Mucosa of gallbladder (tissue), 1 donor: ENCODE data around the gene ANKS4B. TPM values are rescaled to one million over a fixed set of nuclear protein-coding genes. Genes with fewer than 3 reads are reported as not detected.
"Not testable (repeated sequence)": the region's sequence is repeated elsewhere in the genome, so short reads cannot be mapped to it uniquely, and the experiment has no call there.

ENCODE experiments used
- DNase-seq: peaks from one replicate; pipeline ENCODE4 v3.0.0-alpha.2; 2020; ENCODE audit warnings: low spot score
- total RNA-seq: library from RNA; stranded (reverse); gene quantifications from one replicate; pipeline ENCODE4 v1.2.1, GENCODE V29; 2021
- donor health status: DM: no; HTN: no; CAD: no.

The ANKS4B gene
- total RNA-seq, 1 donor from 2014 or later = 25.1 TPM

DNA sequence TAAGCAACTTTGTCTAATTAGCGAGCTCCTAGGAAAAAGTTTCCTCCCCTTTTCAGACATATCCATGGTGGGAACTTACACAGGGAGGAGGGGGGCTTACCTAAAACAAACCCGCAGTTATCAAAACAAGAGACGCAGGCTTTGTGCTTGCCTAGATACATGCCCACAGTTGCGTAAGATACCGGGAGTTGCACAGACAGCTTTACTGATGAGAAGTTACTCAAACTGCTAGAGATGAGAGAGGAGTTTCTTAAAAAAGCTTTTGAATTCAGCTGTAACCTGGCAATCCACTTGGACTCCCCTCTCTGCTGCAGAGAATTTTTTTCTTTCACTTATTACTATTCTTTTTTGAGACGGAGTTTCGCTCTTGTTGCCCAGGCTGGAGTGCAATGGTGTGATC, 15.3 kb upstream of the ANKS4B start:
- DNase-seq = no peak

DNA sequence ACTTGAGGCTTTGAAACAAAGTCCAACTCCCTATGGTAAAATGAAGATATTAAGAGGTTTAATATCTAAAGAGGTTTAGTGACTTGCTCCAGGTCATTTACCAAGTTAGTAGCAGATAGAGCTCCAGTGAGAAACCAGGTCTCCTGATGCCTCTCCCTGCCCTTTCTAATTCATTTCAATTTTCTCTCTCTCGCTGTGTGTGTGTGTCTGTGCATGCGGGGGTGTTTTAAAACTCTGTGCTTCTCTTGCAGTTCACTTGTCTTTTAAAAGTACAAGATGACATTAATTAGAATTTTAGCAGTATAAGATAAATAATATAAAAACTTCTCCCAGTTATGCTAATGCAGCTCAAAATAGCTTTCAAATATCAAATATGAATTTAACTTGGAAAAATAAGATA, 13.9 kb upstream of the ANKS4B start:
- DNase-seq = no peak

DNA sequence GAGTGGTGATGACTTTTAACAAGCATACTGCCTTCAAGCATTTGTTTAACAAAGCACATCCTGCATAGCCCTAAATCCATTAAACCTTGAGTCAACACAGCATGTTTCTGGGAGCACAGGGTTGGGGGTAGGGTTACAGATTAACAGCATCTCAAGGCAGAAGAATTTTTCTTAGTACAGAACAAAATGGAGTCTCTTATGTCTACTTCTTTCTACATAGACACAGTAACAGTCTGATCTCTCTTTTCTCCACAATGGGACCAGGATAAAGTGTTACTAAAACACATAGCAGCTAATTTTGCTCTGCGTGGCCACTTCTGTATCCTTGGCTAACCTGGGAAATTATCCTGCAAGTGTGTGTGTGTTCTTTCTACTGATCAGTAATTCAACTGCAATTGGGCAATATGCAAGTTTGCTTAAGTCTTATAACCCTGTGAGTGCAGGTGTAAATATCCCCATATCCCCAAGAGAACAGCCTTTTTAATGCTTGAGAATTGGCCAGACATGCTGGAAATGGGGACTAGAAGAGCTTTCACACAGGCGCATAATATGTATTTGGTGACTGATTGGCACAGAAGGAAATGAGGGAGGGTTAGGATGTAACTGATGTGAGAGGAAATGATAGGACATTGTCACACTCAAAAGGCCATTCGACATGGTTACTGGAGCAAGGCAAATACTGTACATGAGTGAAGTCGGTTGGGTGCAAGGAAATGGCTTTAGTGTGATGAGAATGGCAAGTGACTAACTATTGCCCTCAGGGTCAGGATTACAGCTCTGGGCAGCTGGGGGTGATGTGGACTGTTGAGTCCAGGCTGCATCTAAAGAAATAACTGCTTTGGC, 10.8 kb upstream of the ANKS4B start:
- DNase-seq = no peak

DNA sequence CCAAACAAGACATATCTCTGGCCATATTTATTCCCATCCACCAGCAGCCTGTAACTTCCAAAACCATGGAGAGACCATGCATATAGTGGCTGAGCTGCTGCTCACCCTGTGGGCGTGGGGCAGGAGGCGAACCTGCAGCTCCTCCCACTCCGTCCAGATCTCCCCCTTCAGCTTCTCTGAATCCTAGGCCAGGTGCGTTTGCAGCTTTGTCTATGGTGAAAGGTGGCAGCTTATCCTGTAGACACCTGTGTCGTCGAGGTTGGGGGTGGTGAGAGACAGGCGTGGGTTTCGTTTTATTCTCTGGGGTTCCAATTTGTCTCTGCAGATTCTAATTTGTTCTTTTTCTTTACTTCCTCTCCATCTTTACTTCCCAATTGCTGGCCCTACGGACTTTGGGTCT, 9.7 kb upstream of the ANKS4B start:
- DNase-seq = no peak

DNA sequence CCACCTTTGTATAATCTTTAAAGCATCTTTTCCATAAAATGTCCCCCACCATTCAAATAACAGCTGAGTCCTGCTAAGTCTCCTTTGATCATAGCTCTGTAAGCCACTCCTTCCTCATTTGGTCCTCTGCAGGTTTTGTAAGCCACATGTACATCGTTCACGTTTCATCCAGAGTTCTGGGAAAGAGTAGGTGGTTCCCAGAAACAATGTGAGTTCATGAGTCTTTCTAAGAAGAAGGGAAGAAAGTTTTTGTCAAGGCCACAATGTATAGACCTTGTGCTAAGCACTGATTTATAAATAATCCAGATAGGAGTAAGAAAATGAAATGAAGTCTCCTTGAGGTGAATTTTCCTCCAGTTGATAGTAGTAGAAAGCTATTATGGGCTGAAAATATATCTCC, 8.7 kb upstream of the ANKS4B start:
- DNase-seq = no peak

DNA sequence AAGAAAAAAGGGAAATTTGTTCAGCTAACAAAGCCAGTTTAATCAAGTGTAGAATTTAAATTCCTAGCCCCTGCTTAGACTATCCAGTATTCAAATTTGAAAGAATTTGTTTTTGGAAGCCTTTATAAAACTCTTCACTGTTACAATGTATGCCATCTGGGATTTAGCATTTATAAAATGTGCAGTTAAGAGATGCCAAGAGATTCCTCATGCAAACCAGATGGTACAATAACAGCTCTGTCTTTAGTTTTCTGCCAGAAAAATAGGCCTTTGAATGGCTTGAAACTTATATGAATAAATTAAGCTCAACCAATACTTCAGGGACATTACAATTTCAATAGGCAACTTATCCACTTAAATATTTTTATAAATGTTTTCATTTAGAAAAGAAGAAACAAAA, 6.8 kb upstream of the ANKS4B start:
- no peak for DNase-seq

DNA sequence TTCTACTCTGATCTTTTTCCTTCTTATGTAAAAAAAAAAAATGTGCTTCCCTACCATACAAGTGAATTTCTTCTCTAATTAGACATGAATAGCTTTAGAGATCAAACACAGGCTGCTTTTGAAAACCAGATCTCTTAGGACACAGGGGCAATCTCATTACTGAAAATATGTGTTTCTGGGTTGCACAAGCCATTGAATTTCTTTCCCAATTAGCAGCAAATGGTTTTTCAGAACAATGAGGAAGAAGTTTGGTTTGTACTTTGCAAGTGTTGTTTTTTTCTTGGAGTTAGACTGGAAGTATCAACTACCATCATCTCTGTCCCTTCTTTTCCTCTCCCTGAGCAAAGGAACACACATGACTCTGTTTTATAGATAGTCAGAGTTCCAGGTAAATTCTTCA, 5.6 kb upstream of the ANKS4B start:
- DNase-seq = no peak

DNA sequence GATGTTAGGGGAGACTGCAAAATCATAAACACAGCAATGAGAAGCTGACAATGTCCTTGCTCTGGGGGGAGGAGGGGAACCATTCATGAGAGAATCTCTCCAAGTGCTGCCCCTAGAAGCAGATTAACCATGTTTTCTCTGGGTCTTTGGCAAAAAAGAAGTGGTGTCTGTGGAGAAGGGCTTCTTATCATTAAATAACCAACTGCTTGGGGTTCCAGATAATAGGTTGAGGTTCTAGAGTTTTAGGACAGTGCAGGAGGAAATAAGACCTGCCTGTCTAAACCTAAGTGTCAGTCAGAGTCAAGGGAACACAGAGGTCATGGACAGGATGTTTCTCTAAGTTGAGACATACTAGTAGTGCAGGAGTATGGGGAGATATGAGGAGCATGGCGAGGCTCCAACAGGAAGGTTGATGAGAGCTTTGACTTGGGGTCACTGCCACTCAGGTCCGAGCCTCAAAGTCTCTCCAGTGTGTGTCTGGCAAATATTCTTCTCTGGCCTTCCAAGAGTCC, 5.1 kb upstream of the ANKS4B start:
- no peak for DNase-seq

DNA sequence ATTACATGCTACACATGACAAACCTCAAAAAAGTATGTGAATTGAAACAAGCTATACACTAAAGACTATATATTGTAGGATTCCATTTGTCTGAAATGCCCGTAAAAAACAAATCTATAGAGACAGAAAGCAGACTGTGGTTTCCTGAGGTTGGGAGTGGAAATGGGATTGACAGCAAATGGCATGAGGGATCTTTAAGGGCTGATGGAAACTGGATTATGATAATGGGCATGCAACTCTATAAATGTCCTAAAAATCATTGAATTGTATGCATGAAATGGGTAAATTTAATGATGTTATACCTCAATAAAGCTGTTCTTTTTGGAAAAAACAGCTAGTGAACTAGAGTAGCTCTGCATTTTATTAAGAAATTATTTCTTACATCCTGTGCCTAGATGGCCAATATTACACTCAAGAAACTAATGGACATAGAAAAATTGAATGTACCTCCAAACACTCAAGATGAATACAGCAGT, 416 bp upstream of the ANKS4B start:
- DNase-seq = no peak

DNA sequence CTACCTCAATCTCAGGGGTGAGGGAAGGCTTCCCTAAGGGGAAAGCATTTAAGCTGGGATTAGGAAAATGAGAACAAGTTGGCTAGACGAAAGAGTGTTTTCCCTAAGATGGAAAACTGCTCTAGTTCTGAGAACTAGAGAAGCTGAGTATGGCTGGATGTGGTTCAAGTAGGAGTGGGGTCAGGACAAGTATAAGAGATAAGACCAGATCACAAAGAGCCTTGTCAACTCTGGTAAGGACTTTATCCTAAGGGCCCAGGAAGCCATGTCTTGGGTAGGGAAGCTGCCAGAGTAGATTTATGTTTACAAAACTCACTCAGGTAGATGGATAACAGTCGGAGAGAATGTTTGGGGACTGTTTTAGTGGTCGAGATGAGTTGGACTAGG, 1.7 kb downstream of the ANKS4B start:
- no peak for DNase-seq

DNA sequence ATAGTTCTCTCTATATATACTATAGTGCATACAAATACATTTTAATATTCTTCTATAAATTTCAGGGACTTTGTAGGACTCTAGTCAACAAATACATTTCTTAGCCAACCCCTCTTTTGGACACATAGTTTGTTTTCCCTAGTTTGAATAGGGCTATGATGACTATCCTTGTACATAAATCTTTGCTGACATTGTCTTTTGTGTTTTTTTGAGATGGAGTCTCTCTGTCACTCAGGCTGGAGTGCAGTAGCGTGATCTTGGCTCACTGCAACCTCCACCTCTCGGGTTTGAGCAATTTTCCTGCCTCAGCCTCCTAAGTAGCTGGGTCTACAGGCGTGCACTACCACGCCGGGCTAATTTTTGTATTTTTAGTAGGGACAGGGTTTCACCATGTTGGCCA, 3.3 kb downstream of the ANKS4B start:
- DNase-seq = no peak

DNA sequence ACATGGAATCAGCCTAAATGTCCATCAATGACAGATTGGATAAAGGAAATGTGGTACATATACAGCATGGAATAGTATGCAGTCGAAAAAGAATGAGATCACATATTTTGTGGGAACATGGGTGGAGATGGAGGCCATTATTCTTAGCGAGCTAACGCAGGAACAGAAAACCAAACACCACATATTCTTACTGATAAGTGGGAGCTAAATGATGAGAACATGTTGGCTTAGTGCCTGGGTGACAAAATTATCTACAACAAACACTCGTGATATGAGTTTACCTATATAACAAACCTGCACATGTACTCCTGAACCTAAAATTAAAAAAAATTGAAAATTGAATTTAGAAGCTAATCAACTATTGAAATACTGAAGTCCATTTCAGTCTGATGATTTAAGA, 6.1 kb downstream of the ANKS4B start:
- no peak for DNase-seq

DNA sequence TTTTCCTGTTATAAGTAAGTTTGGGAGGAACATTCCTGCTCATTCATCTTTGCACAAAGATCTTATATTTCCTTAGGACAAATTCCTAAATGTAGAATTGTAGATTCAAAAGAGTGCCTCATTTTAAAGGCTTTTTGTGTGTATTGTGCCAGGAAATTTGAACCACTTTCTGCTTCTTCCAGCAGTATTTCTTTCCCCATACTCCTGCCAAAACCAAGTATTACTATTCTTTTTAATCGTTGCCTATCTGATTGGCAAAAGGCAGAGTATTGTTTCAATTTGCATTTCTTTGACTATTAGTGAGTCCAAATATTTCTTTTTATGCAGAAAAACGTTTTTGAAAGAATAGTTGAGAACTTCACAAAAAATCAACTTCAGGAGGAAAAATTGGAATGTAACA, 9.3 kb downstream of the ANKS4B start:
- no peak for DNase-seq

DNA sequence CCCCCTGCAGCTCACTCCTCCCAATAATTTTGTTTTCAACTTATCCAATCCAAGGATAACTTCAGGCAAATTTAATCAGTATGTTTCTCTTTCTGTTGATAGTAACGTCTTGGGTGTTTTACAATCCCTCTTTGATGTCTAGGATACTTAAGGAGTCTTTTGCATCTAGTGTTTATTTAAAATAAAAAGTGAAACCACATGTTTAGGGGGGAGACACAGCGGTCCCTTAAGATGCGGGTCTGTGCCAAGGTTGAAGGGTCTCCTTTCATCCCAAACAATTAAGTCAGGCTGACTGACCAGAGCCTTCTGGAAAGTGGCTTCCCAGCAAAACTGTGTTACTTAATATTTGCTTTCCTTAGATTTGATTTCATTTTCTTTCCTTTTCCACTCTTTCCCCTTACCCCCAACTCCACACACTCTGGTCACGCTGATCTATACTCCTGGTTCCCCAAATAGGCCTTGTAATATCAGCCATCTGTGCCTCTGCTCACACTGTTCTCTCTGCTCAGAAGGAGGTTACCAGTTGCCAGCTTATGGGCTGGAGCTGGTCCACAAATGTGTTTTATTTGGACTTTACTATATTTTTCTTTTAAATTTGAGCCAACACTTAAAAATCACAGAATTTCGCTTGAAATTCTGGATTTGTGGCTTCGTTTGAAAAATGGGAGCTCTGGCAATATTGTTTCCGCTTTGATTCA, 11.2 kb downstream of the ANKS4B start:
- DNase-seq = no peak

DNA sequence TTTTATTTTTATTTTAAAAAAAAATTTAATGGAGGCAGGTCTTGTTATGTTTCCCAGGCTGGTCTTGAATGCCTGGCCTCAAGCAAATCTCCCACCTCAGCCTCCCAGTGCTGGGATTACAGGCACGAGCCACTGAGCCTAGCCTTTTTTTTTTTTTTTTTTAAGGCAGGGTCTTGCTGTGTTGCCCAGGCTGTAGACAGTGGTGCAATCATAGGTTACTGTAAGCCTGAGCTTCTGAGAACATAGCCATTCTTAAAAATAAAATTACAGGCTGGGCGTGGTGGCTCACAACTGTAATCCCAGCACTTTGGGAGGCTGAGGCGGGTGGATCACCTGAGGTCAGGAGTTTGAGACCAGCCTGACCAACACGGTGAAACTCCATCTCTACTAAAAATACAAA, 14.7 kb downstream of the ANKS4B start:
- not testable (repeated sequence) for DNase-seq

DNA sequence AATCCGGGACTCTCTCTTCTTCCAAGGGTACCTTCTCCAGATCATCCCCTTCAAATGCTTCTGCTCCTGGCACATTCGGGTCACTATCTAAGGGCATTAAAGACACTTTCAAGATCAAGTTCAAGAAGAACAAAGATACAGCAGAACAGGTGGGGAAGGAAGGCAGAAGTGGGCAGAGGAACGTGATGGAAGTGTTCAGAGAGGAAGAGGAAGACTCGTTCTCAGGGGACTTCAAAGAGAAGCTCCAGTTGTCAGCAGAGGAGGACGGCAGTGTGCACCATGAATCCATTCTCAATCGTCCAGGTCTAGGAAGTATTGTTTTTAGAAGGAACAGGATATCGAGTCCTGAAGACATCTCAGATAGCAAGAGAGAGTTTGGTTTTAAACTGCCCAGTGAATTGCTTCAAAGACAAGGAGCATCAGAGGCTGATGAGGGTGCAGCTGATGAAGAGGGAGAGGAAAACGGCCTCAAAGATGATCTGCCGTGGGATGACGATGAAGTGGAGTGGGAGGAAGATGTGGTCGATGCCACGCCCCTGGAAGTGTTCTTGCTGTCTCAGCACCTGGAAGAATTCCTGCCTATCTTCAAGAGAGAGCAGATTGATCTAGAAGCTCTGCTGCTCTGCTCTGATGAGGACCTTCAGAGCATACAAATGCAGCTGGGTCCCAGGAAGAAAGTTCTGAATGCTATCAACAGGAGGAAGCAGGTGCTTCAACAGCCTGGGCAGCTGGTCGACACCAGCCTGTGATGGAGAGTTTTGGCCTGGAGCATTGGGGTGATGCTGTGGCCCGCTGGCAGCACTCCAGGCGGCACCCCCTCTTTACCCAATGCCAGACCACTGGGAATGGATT, 16.8 kb downstream of the ANKS4B start:
- DNase-seq = no peak

DNA sequence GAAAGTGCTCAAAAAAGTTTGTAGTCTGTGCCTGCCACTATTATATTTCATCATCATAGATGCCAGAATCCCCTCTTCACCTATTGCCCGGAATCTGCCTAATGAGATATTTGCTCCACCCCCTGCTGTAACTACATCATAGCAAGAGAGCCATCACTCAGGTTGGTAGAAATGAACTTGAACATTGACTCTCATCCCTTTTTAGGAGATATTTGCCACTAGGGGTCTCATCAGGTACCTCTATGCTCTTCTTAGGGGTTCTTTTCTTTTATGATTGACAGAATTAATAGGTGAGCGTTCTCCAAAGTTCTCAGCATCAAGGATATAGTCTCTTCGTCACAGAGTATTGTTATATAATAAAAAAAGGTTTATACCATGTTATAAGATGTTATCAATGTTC, 20.0 kb downstream of the ANKS4B start:
- DNase-seq = no peak

DNA sequence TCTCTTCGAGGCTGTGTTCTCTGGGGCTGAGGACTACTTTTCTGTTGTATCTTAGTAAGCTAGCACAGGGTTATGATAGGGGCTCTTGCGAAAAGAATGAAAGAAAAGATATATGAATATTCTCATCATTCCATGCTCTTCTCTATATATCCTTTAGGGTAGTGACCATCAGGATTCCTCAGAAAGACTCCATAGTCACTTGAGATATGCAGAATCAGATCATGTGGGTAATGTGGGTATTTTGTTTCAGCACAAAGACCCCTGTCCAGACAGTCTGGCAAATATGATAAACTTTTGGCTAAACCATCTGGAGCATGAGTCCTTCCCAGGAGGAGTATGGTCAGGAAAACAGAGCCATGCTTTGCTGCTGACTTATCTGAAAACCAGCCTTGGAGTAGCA, 23.1 kb downstream of the ANKS4B start:
- DNase-seq = no peak

DNA sequence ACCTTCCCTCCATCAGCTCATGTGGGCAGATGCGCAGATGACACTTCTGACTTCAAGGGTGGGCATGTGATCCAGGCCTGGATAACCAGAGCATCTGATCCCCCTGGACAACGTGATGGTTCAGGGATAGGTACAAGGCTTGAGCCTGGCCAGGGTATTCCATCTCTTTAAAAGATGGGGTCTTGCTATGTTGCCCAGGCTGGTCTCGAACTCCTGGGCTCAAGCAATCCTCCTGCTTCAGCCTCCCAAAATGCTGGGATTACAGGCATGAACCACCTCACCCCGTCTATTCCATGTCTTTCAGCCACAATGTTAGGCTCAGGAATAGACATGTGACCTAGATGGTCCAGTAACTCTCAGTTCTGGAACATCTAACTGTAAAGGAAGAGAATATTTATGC, 23.8 kb downstream of the ANKS4B start:
- no peak for DNase-seq

DNA sequence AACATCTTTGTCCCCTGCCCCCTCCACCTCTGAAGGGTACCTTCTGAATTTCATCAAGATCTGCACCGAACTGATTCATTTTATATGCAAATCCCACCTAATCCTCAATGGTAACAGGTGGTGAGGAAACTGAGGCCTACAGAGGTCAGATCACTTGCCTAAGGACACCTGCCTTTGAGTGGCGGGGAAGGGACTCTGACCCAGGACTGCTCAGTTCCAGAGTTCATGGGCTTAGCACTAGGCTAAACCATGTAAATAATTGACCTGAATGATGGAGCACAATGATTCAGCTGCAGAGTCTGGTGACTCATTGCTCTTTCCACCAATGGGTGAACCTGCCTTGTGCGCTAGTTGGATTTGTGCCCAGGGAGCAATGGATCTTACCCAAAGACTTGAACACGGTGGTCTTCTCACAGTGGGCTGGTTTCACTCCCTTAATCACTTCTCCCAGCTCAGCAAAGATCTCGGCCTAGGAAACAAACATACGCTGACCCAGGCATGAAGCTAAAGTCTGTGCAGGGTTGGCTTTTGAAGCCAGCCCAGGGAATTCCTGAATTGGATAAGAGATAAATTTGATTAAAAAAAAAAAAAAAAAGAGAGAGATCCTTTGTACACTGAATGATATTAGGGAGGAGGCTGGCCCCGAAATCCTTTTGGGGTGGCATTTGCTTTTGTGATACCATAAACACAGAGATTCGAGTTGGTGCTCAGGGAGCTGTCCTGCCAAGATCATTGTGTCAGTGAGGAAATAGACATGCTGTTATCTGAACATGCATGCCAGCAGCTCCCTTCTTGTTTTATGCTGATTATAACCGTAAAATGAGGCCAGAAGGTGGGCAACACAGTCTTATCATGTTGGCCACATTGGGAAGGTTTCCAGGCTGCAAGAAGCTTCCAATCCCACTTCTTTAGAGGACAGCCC, 27.6 kb downstream of the ANKS4B start:
- peak; percentile 87 for DNase-seq
